Heart left ventricle (tissue), 16 donors: ENCODE data around the gene WSCD2. TPM values are rescaled to one million over a fixed set of nuclear protein-coding genes. Genes with fewer than 3 reads are reported as not detected.

ENCODE experiments used
- ATAC-seq, 4 donors: fragments of 200-7000 bp; cut with Tn5 transposase; one replicate each; pipeline ENCODE4 v1.9.1; 2020 to 2022; ENCODE audit warnings: moderate library complexity in 4 of 4, mild to moderate bottlenecking in 3 of 4, moderate number of reproducible peaks in 1 of 4
- DNase-seq, 5 donors: peaks; one replicate each; pipeline ENCODE4 v3.0.0-alpha.2; 2020
- H3K27ac ChIP-seq, 12 donors: fragments of 200-600 bp; sonication (generic) in 4 of 12; one replicate each; pipeline versions ENCODE4 v1.5.0 to v1.8.0; 2016 to 2022; ENCODE audit warnings: mild to moderate bottlenecking in 2 of 12
- H3K27me3 ChIP-seq, 9 donors: fragments of 200-600 bp; sonication (generic) in 2 of 9; one replicate each; pipeline versions ENCODE4 v1.5.1 to v1.8.0; 2016 to 2022; ENCODE audit warnings: mild to moderate bottlenecking in 3 of 9
- H3K36me3 ChIP-seq, 9 donors: fragments of 200-600 bp; sonication (generic) in 2 of 9; one replicate each; pipeline versions ENCODE4 v1.5.0 to v1.8.0; 2018 to 2022; ENCODE audit warnings: mild to moderate bottlenecking in 2 of 9
- H3K4me1 ChIP-seq, 12 donors: fragments of 200-600 bp; sonication (generic) in 4 of 12; one replicate each; pipeline versions ENCODE4 v1.5.0 to v1.8.0; 2016 to 2022; ENCODE audit warnings: mild to moderate bottlenecking in 3 of 12
- H3K4me3 ChIP-seq, 12 donors: fragments of 200-600 bp; sonication (generic) in 4 of 12; one replicate each; pipeline versions ENCODE4 v1.5.0 to v1.8.0; 2017 to 2022; ENCODE audit warnings: mild to moderate bottlenecking in 9 of 12, moderate library complexity in 4 of 12
- H3K9me3 ChIP-seq, 12 donors: fragments of 200-600 bp; sonication (generic) in 4 of 12; one replicate each; pipeline versions ENCODE4 v1.5.0 to v1.8.0; 2016 to 2022; ENCODE audit warnings: mild to moderate bottlenecking in 1 of 12
- POLR2A ChIP-seq, 2 donors: fragments of 450-650 bp; IDR thresholded peaks; one replicate each; pipeline ENCODE4 v1.6.1; 2017; ENCODE audit warnings: antibody characterized with exemption in 2 of 2, mild to moderate bottlenecking in 2 of 2, moderate library complexity in 2 of 2
- WGBS, 4 donors: extraction: QIAGEN DNeasy Blood & Tissue Kit in 2 of 4; methylation state at CpG; one replicate each; pipeline versions ENCODE4 v1.1.5 to v1.1.7; 2013 to 2018; 5-methylcytosine and 5-hydroxymethylcytosine counted together
- intact Hi-C, 10 donors: fragments of 100-400 bp; cut with DNase I; formaldehyde crosslinking; loops; one replicate each; pipeline versions ENCODE4 v1.11.1 to v1.14.2; 2022
- polyA plus RNA-seq, 2 donors: library from polyadenylated mRNA; stranded (reverse); fragments of 200-250 nt; gene quantifications; one replicate each; pipeline ENCODE4 v1.2.3, GENCODE V29; 2013
- total RNA-seq, 9 donors: library from RNA; depleted of rRNA in 2 of 9; stranded (reverse); fragments of >200 nt in 2 of 9; fragmentation: NEBNext Ultra II Directional in 3 of 9; extraction: Animal tissue kit (Norgen Biotek cat#: 25700) in 3 of 9; gene quantifications; one replicate each; pipeline versions ENCODE4 v1.1.0 to v1.2.4, GENCODE V29; 2016 to 2023
- TF ChIP-seq, protein P1 (sequence below), 12 donors: fragments of 200-600 bp; sonication (generic) in 4 of 12; IDR thresholded peaks; one replicate each; pipeline versions ENCODE4 v1.5.0 to v1.8.0; 2018 to 2022; ENCODE audit warnings: antibody characterized with exemption in 12 of 12, mild to moderate bottlenecking in 5 of 12
- donor health status: ischemic (EF 13 %, LVEDD 7.1; RV severe dilation, severe dysfunction).
- donor health status: healthy with polysubstance abuse.
- donor health status: DM: no; HTN: yes; CAD: no.
- donor health status: DM: no; HTN: no; CAD: no.
- donor health status: ischemic (EF 25% LVEDD 6.9; RV normal size, moderate dysfunction).
- donor health status: ischemic (EF 25% LVEDD 5.7; RV mildly dilated, moderate dysfunction).
- donor health status: healthy.
- donor health status: DM: yes; HTN: yes; CAD: no.
- donor health status: ischemic (EF 35%, LVEDD 5.7; RV mildly dilated, moderate dysfunction).
- donor health status: nonischemic (EF 11% LVEDD 7.7; RV severe dilation, severe dysfunction).
- donor health status: DM: yes; HTN: yes; CAD: no.
- donor health status: PGD.
- donor health status: ischemic (EF 29% LVEDD 5.4; RV normal size, mild dysfunction).
- donor health status: nonischemic (EF 23%, LVEDD 6.1; RV moderate dilation, normal function).

WSCD2 gene
- total and polyA plus RNA-seq, 11 donors, result 0.07 to 2.5 (median 0.49) TPM; not detected in 3

- Histone ChIP-seq H3K9me3 (peaks cover 0 to 45% (median 22%) of the 10 kb centered on the region in 12 donors), H3K27me3 (peaks cover 0 to 8% (median 0%) of the 10 kb centered on the region in 9 donors), H3K27ac (no peak overlapping the region), H3K4me1 (no peaks in the 10 kb centered on the region), H3K4me3 (no peak overlapping the region), H3K36me3 (no peaks in the 10 kb centered on the region)
- ATAC-seq (no peak), DNase-seq (no peak)
- no peak for TF ChIP-seq POLR2A (IDR thresholded peaks at IDR 0.05)
- TF ChIP-seq, protein P1, sequence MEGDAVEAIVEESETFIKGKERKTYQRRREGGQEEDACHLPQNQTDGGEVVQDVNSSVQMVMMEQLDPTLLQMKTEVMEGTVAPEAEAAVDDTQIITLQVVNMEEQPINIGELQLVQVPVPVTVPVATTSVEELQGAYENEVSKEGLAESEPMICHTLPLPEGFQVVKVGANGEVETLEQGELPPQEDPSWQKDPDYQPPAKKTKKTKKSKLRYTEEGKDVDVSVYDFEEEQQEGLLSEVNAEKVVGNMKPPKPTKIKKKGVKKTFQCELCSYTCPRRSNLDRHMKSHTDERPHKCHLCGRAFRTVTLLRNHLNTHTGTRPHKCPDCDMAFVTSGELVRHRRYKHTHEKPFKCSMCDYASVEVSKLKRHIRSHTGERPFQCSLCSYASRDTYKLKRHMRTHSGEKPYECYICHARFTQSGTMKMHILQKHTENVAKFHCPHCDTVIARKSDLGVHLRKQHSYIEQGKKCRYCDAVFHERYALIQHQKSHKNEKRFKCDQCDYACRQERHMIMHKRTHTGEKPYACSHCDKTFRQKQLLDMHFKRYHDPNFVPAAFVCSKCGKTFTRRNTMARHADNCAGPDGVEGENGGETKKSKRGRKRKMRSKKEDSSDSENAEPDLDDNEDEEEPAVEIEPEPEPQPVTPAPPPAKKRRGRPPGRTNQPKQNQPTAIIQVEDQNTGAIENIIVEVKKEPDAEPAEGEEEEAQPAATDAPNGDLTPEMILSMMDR (IDR thresholded peaks at IDR 0.05), result no peak
- intact Hi-C loops, result no loop called here
- WGBS, 4 donors, result 75 to 83% (median 79%) methylated on average over 1 of the region's 1 CpG
These were observed 41.2 kb upstream of the WSCD2 start for GRCh38 chr12:108087900-108088299.

GRCh38 chr12:108090107-108090899, 38.8 kb upstream of the WSCD2 start:
- no peak for TF ChIP-seq POLR2A (IDR thresholded peaks at IDR 0.05)
- TF ChIP-seq, protein P1 (IDR thresholded peaks at IDR 0.05), result no peak
- no peaks in the 10 kb centered on the region for H3K36me3 ChIP-seq
- intact Hi-C loops, result loop anchor here in 3 of 10 donors (10.0 kb wide), 3 partner anchors 104 to 414 kb away; no protein-coding TSS in a partner anchor
- WGBS, 4 donors, result 64 to 70% (median 67%) methylated on average over 11 to 13 of the region's 13 CpGs
- H3K9me3 ChIP-seq, result peaks cover 0 to 33% (median 18%) of the 10 kb centered on the region in 12 donors
- H3K4me3 ChIP-seq, result no peak overlapping the region
- H3K27ac ChIP-seq, result no peak overlapping the region
- DNase-seq (no peak), ATAC-seq (no peak)
- H3K4me1 ChIP-seq, result no peaks in the 10 kb centered on the region
- peaks cover 0 to 23% (median 10%) of the 10 kb centered on the region in 9 donors for H3K27me3 ChIP-seq

DNA sequence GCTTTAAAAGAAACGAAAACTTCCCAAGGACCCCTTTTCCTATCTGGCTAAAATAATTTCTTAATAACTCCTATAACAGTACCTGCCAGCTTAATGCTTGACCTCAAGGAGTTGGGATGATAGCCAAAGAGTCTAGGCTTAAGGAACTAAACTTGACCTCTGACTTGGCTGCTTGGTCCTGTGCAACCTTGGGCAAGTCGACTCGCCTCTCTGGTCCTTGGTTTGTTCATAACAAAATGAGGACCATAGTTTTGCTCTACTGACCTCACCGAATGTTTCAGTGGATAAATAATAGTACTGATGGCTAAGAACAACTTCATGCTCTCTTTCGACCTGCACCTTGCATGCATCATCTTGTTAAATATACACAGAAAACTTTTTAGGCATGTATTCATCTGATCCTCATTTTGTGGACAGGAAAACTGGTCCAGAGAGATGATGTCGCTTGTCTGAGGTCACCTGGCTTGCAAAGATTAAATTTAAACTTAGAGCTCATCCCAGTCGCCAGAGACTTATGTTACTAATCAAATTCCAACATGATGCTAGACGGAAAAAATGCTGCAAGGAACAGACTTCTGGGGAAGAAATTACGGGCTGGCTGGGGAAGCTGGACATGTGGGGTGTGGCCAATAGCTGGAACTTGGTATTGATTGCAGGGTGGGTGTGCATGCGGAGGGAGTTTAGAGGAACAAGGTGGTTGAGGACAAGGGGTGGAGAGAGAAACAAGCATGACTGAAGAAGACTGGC, 38.0 kb upstream of the WSCD2 start:
- WGBS, 4 donors, result 65 to 69% (median 66%) methylated on average over 10 of the region's 10 CpGs
- Histone ChIP-seq H3K27me3 (peaks cover 0 to 31% (median 10%) of the 10 kb centered on the region in 9 donors), H3K4me1 (no peaks in the 10 kb centered on the region), H3K36me3 (no peaks in the 10 kb centered on the region), H3K9me3 (peaks cover 0 to 29% (median 18%) of the 10 kb centered on the region in 12 donors), H3K27ac (no peak overlapping the region), H3K4me3 (no peak overlapping the region)
- no peak for DNase-seq
- intact Hi-C loops, result loop anchor here in 3 of 10 donors (10.0 kb wide), 3 partner anchors 104 to 414 kb away; no protein-coding TSS in a partner anchor
- TF ChIP-seq POLR2A (IDR thresholded peaks at IDR 0.05), result no peak
- TF ChIP-seq, protein P1 (IDR thresholded peaks at IDR 0.05), result no peak
- ATAC-seq, result no peak

DNA sequence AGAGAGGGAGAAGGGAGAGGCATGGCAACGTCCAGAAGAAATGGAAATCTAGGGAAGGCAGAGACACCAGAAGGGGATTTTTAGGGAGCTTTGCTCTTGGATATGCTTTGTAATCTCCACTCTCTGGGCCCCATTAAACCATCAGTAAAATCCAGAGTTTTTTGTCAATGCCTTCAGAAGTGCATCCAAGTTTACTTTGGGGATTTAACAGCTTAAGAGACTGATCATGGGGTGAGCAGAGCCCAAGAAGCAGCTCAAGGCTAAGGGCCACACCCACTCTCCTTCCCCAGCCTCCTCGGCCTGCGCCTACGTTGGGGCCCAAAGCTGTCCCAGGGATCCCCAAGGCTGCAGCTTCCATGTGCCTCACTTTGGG, 37.4 kb upstream of the WSCD2 start:
- no peak for TF ChIP-seq POLR2A (IDR thresholded peaks at IDR 0.05)
- TF ChIP-seq, protein P1 (IDR thresholded peaks at IDR 0.05), result no peak
- Histone ChIP-seq H3K4me1 (no peaks in the 10 kb centered on the region), H3K36me3 (no peaks in the 10 kb centered on the region), H3K27ac (no peak overlapping the region), H3K4me3 (no peak overlapping the region), H3K27me3 (peaks cover 0 to 31% (median 10%) of the 10 kb centered on the region in 9 donors), H3K9me3 (peaks cover 0 to 25% (median 18%) of the 10 kb centered on the region in 12 donors)
- ATAC-seq (no peak), DNase-seq (no peak)
- intact Hi-C loops, result loop anchor here in 3 of 10 donors (10.0 kb wide), 3 partner anchors 103 to 413 kb away; no protein-coding TSS in a partner anchor
- 54 to 62% (median 60%) methylated on average over 4 of the region's 4 CpGs for WGBS, 4 donors
